Measurements from ENCODE around the gene PLEKHN1. TPM values are rescaled to one million over a fixed set of nuclear protein-coding genes. Genes with fewer than 3 reads are reported as not detected.
A peak's percentile ranks its signal among the peaks of the same experiment; 100 is the strongest.
"Not testable (repeated sequence)": the region's sequence is repeated elsewhere in the genome, so short reads cannot be mapped to it uniquely, and the experiment has no call there.

PLEKHN1 gene
- total RNA-seq, 1 donor from 2014 or later: 6.4 TPM

- H3K4me3 Mint-ChIP-seq: no peak overlapping the region
- H3K36me3 Mint-ChIP-seq: no peaks in the 10 kb centered on the region
- DNase-seq (ENCODE audit: extremely low spot score, unreplicated experiment): no peak
- peaks cover 11% of the 10 kb centered on the region for H3K4me1 Mint-ChIP-seq (ENCODE audit: unreplicated experiment)
- no peaks in the 10 kb centered on the region for H3K9me3 Mint-ChIP-seq
- H3K27me3 Mint-ChIP-seq: peaks cover 12% of the 10 kb centered on the region
- H3K27ac Mint-ChIP-seq: peak overlapping the region; percentile 66
- no peak for TF ChIP-seq CTCF (conservative IDR thresholded peaks at IDR 0.05)
These were observed 40.2 kb downstream of the PLEKHN1 start for GRCh38 chr1:1006305-1007159.

- not testable (repeated sequence) for H3K36me3 Mint-ChIP-seq; H3K4me3 Mint-ChIP-seq; DNase-seq (ENCODE audit: extremely low spot score, unreplicated experiment); H3K27me3 Mint-ChIP-seq; H3K27ac Mint-ChIP-seq; H3K9me3 Mint-ChIP-seq
- H3K4me1 Mint-ChIP-seq (ENCODE audit: unreplicated experiment): peaks cover 16% of the 10 kb centered on the region
These were observed 43.8 kb downstream of the PLEKHN1 start for GRCh38 chr1:1010131-1010530.

DNA sequence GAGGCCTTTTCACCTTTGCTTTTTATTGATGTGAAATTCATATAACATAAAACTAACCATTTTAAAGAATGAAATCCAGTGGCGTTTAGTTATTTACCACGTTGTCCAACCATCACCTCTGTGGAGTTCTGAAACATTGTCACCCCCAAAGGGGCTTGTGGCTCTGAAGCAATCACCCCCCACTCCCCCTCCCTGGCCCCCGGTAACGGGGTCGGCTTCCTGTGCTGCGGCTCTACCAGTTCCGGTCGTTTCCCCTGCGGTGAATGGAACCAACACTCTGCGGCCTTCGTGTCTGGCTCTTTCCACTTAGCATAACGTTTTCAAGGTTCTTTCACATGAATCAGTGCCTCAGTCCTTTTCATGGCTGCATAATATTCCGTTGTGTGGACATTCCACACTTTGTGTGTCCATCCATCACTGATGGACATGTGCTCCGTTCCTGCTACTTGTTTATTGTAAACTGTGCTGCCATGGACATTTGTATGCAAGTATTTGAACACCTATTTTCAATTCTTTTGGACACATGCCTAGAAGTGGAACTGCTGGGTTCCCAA is 45.2 kb downstream of the PLEKHN1 start:
- Mint-ChIP-seq H3K4me1 (ENCODE audit: unreplicated experiment) (peaks cover 13% of the 10 kb centered on the region), H3K36me3 (no peaks in the 10 kb centered on the region), H3K27me3 (no peaks in the 10 kb centered on the region), H3K9me3 (no peaks in the 10 kb centered on the region), H3K27ac (no peak overlapping the region), H3K4me3 (no peak overlapping the region)
- TF ChIP-seq CTCF (conservative IDR thresholded peaks at IDR 0.05): no peak
- DNase-seq (ENCODE audit: extremely low spot score, unreplicated experiment): no peak

DNA sequence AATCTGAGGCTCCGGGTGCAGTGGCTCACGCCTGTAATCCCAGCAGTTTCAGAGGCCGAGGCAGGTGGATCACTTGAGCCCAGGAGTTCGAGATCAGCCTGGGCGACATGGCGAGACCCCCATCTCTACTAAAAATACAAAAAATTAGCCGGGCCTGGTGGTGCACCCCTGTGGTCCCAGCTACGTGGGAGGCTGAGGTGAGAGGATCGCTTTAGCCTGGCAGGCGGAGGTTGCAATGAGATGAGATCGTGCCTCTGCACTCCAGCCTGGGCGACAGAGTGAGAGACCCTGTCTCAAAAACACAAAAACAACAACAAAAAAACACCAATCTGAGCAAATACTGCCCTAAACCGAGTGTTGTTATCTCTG is 46.4 kb downstream of the PLEKHN1 start:
- Mint-ChIP-seq H3K27ac (peak overlapping the region; percentile 88), H3K4me3 (peak overlapping the region; percentile 90), H3K4me1 (ENCODE audit: unreplicated experiment) (peaks cover 19% of the 10 kb centered on the region)
- H3K27me3 Mint-ChIP-seq; H3K9me3 Mint-ChIP-seq; DNase-seq (ENCODE audit: extremely low spot score, unreplicated experiment); H3K36me3 Mint-ChIP-seq: not testable (repeated sequence)

- no peak for TF ChIP-seq CTCF (conservative IDR thresholded peaks at IDR 0.05)
- Mint-ChIP-seq H3K9me3 (no peaks in the 10 kb centered on the region), H3K4me3 (peak within 1 kb of the TSS; percentile 90), H3K27me3 (no peaks in the 10 kb centered on the region), H3K27ac (peak within 1 kb of the TSS; percentile 88), H3K36me3 (no peaks in the 10 kb centered on the region), H3K4me1 (ENCODE audit: unreplicated experiment) (peaks cover 19% of the 10 kb centered on the region)
- no peak for DNase-seq (ENCODE audit: extremely low spot score, unreplicated experiment)
These were observed 47.0 kb downstream of the PLEKHN1 start, which contains the start of gene ISG15 for GRCh38 chr1:1013105-1013921. ISG15 (plus strand) TSS chr1:1013497; CDS start chr1:1013574, 77 bp downstream.

- H3K9me3 Mint-ChIP-seq: no peaks in the 10 kb centered on the region
These were observed 47.8 kb downstream of the PLEKHN1 start for GRCh38 chr1:1013922-1014648.

More at GRCh38 chr1:1013922-1014648, 47.8 kb downstream of the PLEKHN1 start:
- no peak for DNase-seq (ENCODE audit: extremely low spot score, unreplicated experiment)
- Mint-ChIP-seq H3K36me3 (no peaks in the 10 kb centered on the region), H3K4me3 (peak overlapping the region; percentile 90), H3K27me3 (no peaks in the 10 kb centered on the region), H3K4me1 (ENCODE audit: unreplicated experiment) (peaks cover 19% of the 10 kb centered on the region), H3K27ac (peak overlapping the region; percentile 88)
- no peak for TF ChIP-seq CTCF (conservative IDR thresholded peaks at IDR 0.05)
